HEK293T (cell line): ENCODE measurements around the gene SLFN11.

ENCODE experiments used
- ARNT ChIP-seq: fragments of 450-650 bp; IDR thresholded peaks from 2 replicates; pipeline ENCODE4 v1.6.1; 2017; ENCODE audit warnings: mild to moderate bottlenecking
- BHLHE40 ChIP-seq: fragments of 450-650 bp; IDR thresholded peaks from 2 replicates; pipeline ENCODE4 v1.6.1; 2016; ENCODE audit warnings: mild to moderate bottlenecking, moderate library complexity, borderline replicate concordance
- CTBP1 ChIP-seq: fragments of 450-650 bp; IDR thresholded peaks from 2 replicates; pipeline ENCODE4 v1.6.1; 2016; ENCODE audit warnings: borderline replicate concordance
- FOXA1 ChIP-seq: fragments of 450-650 bp; IDR thresholded peaks from 2 replicates; pipeline ENCODE4 v1.6.1; 2016; ENCODE audit warnings: mild to moderate bottlenecking
- FOXK2 ChIP-seq: fragments of 450-650 bp; IDR thresholded peaks from 2 replicates; pipeline ENCODE4 v1.6.1; 2016; ENCODE audit warnings: mild to moderate bottlenecking
- FOXM1 ChIP-seq: fragments of 450-650 bp; IDR thresholded peaks from 2 replicates; pipeline ENCODE4 v1.6.1; 2017; ENCODE audit warnings: mild to moderate bottlenecking, borderline replicate concordance
- LEF1 ChIP-seq: fragments of 450-650 bp; IDR thresholded peaks from 2 replicates; pipeline ENCODE4 v1.6.1; 2017; ENCODE audit warnings: mild to moderate bottlenecking, borderline replicate concordance
- SP1 ChIP-seq: fragments of 450-650 bp; IDR thresholded peaks from 2 replicates; pipeline ENCODE4 v1.6.1; 2017
- SUZ12 ChIP-seq: fragments of 450-650 bp; IDR thresholded peaks from 2 replicates; pipeline ENCODE4 v1.6.1; 2016; ENCODE audit warnings: mild to moderate bottlenecking
- TARDBP ChIP-seq: fragments of 450-650 bp; IDR thresholded peaks from 2 replicates; pipeline ENCODE4 v1.6.1; 2016
- ZNF384 ChIP-seq: fragments of 450-650 bp; IDR thresholded peaks from 2 replicates; pipeline ENCODE4 v1.6.1; 2016

GRCh38 chr17:35337364-35337763, 36.1 kb downstream of the SLFN11 start:
- no peak for TF ChIP-seq FOXM1
- no peak for TF ChIP-seq LEF1
- no peak for TF ChIP-seq SP1
- no peak for TF ChIP-seq CTBP1
- no peak for TF ChIP-seq SUZ12
- no peak for TF ChIP-seq FOXA1
- TF ChIP-seq ARNT = no peak
- TF ChIP-seq FOXK2 = no peak
- TF ChIP-seq ZNF384 = no peak
- TF ChIP-seq BHLHE40 = no peak
- no peak for TF ChIP-seq TARDBP
